Activated T-cell treated with anti-CD3 and anti-CD28 coated beads, Interleukin-2, amount 50 U/mL, for 72 hours (primary cell): ENCODE measurements around the gene DPYD. TPM values are rescaled to one million over a fixed set of nuclear protein-coding genes. Genes with fewer than 3 reads are reported as not detected.

Source experiments
- ATAC-seq, 2 donors: fragments of 150-1000 bp; cut with Tn5 transposase; replicated peaks in 1 of 2; 2 replicates each; pipeline ENCODE4 v1.10.0; 2021; ENCODE audit warnings: moderate library complexity in 2 of 2, mild to moderate bottlenecking in 1 of 2
- DNase-seq, 2 donors: peaks; one replicate each; pipeline ENCODE4 v3.0.0; 2021 to 2022; ENCODE audit warnings: mixed read lengths in 1 of 2
- H3K27ac Mint-ChIP-seq: one replicate; pipeline ENCODE4 v1.8.0; 2022; ENCODE audit warnings: mild to moderate bottlenecking, moderate library complexity, mixed read lengths
- H3K27me3 Mint-ChIP-seq: one replicate; pipeline ENCODE4 v1.8.0; 2022; ENCODE audit warnings: low read depth, mixed read lengths
- H3K36me3 Mint-ChIP-seq, 2 donors: one replicate each; pipeline ENCODE4 v1.8.0; 2022; ENCODE audit warnings: mixed read lengths in 2 of 2, mild to moderate bottlenecking in 1 of 2; ENCODE audit not compliant: insufficient read depth in 2 of 2
- H3K4me1 Mint-ChIP-seq: one replicate; pipeline ENCODE4 v1.8.0; 2022; ENCODE audit warnings: low read depth, mixed read lengths
- H3K4me3 Mint-ChIP-seq, 2 donors: one replicate each; pipeline ENCODE4 v1.8.0; 2022; ENCODE audit warnings: mild to moderate bottlenecking in 2 of 2, mixed read lengths in 2 of 2, moderate library complexity in 2 of 2
- H3K9me3 Mint-ChIP-seq, 2 donors: one replicate each; pipeline ENCODE4 v1.8.0; 2022; ENCODE audit warnings: mixed read lengths in 2 of 2
- total RNA-seq, 2 donors: library from RNA; stranded (reverse); gene quantifications; one replicate each; pipeline ENCODE4 v1.2.3, GENCODE V29; 2022

DPYD gene
- total RNA-seq, 2 donors from 2014 or later = 13.4 to 18.2 TPM

- ATAC-seq (no peak), DNase-seq (no peak)
- Mint-ChIP-seq H3K27ac (no peak overlapping the region), H3K4me3 (peak overlapping the region in 1 of 2 donors; percentile 38), H3K4me1 (peaks cover 42% of the 10 kb centered on the region), H3K36me3 (peaks cover 8 to 13% of the 10 kb centered on the region in 2 donors), H3K27me3 (no peaks in the 10 kb centered on the region), H3K9me3 (peaks cover 8% of the 10 kb centered on the region in 2 donors)
These were observed 19.7 kb downstream of the DPYD start for GRCh38 chr1:97901017-97901658.

- ATAC-seq (no peak), DNase-seq (no peak)
- Mint-ChIP-seq H3K36me3 (peaks cover 8 to 13% of the 10 kb centered on the region in 2 donors), H3K27me3 (no peaks in the 10 kb centered on the region), H3K27ac (no peak overlapping the region), H3K4me1 (peaks cover 34% of the 10 kb centered on the region), H3K9me3 (peaks cover 8 to 9% of the 10 kb centered on the region in 2 donors), H3K4me3 (no peak overlapping the region)
These were observed 21.9 kb downstream of the DPYD start for GRCh38 chr1:97898948-97899347.

- H3K36me3 Mint-ChIP-seq = peaks cover 8 to 13% of the 10 kb centered on the region in 2 donors
- no peaks in the 10 kb centered on the region for H3K27me3 Mint-ChIP-seq
- H3K9me3 Mint-ChIP-seq = peaks cover 8% of the 10 kb centered on the region in 2 donors
- DNase-seq (no peak), ATAC-seq (no peak)
- no peak overlapping the region for H3K27ac Mint-ChIP-seq
- H3K4me1 Mint-ChIP-seq = peaks cover 12% of the 10 kb centered on the region
- no peak overlapping the region for H3K4me3 Mint-ChIP-seq
These were observed 25.6 kb downstream of the DPYD start for GRCh38 chr1:97895278-97895677.

GRCh38 chr1:97893844-97894243 lies 27.0 kb downstream of the DPYD start:
- no peak overlapping the region for H3K4me3 Mint-ChIP-seq
- H3K9me3 Mint-ChIP-seq = peaks cover 7 to 8% of the 10 kb centered on the region in 2 donors
- no peak overlapping the region for H3K27ac Mint-ChIP-seq
- DNase-seq = no peak
- ATAC-seq = no peak
- H3K4me1 Mint-ChIP-seq = peaks cover 12% of the 10 kb centered on the region
- H3K27me3 Mint-ChIP-seq = no peaks in the 10 kb centered on the region
- peaks cover 8 to 11% of the 10 kb centered on the region in 2 donors for H3K36me3 Mint-ChIP-seq

- ATAC-seq (no peak), DNase-seq (no peak)
- H3K36me3 Mint-ChIP-seq = peaks cover 6 to 9% of the 10 kb centered on the region in 2 donors
- no peak overlapping the region for H3K4me3 Mint-ChIP-seq
- H3K9me3 Mint-ChIP-seq = peaks cover 2 to 9% of the 10 kb centered on the region in 2 donors
- no peak overlapping the region for H3K27ac Mint-ChIP-seq
- no peaks in the 10 kb centered on the region for H3K27me3 Mint-ChIP-seq
- peaks cover 9% of the 10 kb centered on the region for H3K4me1 Mint-ChIP-seq
These were observed 34.6 kb downstream of the DPYD start for GRCh38 chr1:97886199-97886598.

GRCh38 chr1:97883823-97884222 lies 37.0 kb downstream of the DPYD start:
- peaks cover 6 to 9% of the 10 kb centered on the region in 2 donors for H3K36me3 Mint-ChIP-seq

GRCh38 chr1:97877307-97877706 lies 43.5 kb downstream of the DPYD start:
- Mint-ChIP-seq H3K4me1 (peaks cover 8% of the 10 kb centered on the region), H3K9me3 (no peaks in the 10 kb centered on the region), H3K36me3 (peaks cover 0 to 4% of the 10 kb centered on the region in 2 donors), H3K4me3 (no peak overlapping the region), H3K27me3 (no peaks in the 10 kb centered on the region), H3K27ac (no peak overlapping the region)
- ATAC-seq (no peak), DNase-seq (no peak)

More at GRCh38 chr1:97883823-97884222, 37.0 kb downstream of the DPYD start:
- Mint-ChIP-seq H3K4me3 (no peak overlapping the region), H3K9me3 (peaks cover 2 to 8% of the 10 kb centered on the region in 2 donors), H3K27me3 (no peaks in the 10 kb centered on the region), H3K4me1 (peaks cover 9% of the 10 kb centered on the region), H3K27ac (no peak overlapping the region)
- no peak for ATAC-seq
- DNase-seq = no peak

GRCh38 chr1:97875996-97876395 lies 44.8 kb downstream of the DPYD start:
- H3K27ac Mint-ChIP-seq = no peak overlapping the region
- ATAC-seq (no peak), DNase-seq (no peak)
- H3K4me3 Mint-ChIP-seq = no peak overlapping the region
- peaks cover 0 to 4% of the 10 kb centered on the region in 2 donors for H3K36me3 Mint-ChIP-seq
- H3K4me1 Mint-ChIP-seq = peaks cover 8% of the 10 kb centered on the region
- no peaks in the 10 kb centered on the region for H3K9me3 Mint-ChIP-seq
- no peaks in the 10 kb centered on the region for H3K27me3 Mint-ChIP-seq

- Mint-ChIP-seq H3K36me3 (peaks cover 4 to 7% of the 10 kb centered on the region in 2 donors), H3K4me1 (peaks cover 2% of the 10 kb centered on the region), H3K27ac (no peak overlapping the region), H3K27me3 (no peaks in the 10 kb centered on the region), H3K4me3 (no peak overlapping the region), H3K9me3 (peaks cover 0 to 2% of the 10 kb centered on the region in 2 donors)
- no peak for DNase-seq
- no peak for ATAC-seq
These were observed 50.2 kb downstream of the DPYD start for GRCh38 chr1:97870589-97870988.

- DNase-seq (no peak), ATAC-seq (no peak)
- no peak overlapping the region for H3K27ac Mint-ChIP-seq
- peaks cover 13% of the 10 kb centered on the region for H3K4me1 Mint-ChIP-seq
- H3K36me3 Mint-ChIP-seq = peaks cover 4 to 7% of the 10 kb centered on the region in 2 donors
- H3K4me3 Mint-ChIP-seq = no peak overlapping the region
- peaks cover 0 to 2% of the 10 kb centered on the region in 2 donors for H3K9me3 Mint-ChIP-seq
- no peaks in the 10 kb centered on the region for H3K27me3 Mint-ChIP-seq
These were observed 51.4 kb downstream of the DPYD start for GRCh38 chr1:97869441-97869840.

GRCh38 chr1:97867127-97867526 lies 53.7 kb downstream of the DPYD start:
- no peak overlapping the region for H3K27ac Mint-ChIP-seq
- peaks cover 21% of the 10 kb centered on the region for H3K4me1 Mint-ChIP-seq
- H3K9me3 Mint-ChIP-seq = peaks cover 0 to 2% of the 10 kb centered on the region in 2 donors
- no peak overlapping the region for H3K4me3 Mint-ChIP-seq
- DNase-seq (no peak), ATAC-seq (peak in 1 of 2 donors; percentile 49)
- peaks cover 4 to 7% of the 10 kb centered on the region in 2 donors for H3K36me3 Mint-ChIP-seq
- H3K27me3 Mint-ChIP-seq = no peaks in the 10 kb centered on the region

GRCh38 chr1:97864615-97865014 lies 56.2 kb downstream of the DPYD start:
- H3K36me3 Mint-ChIP-seq = peaks cover 4 to 7% of the 10 kb centered on the region in 2 donors
- no peak for ATAC-seq
- H3K9me3 Mint-ChIP-seq = peaks cover 0 to 2% of the 10 kb centered on the region in 2 donors
- no peak for DNase-seq
- H3K4me3 Mint-ChIP-seq = peak overlapping the region in 1 of 2 donors; percentile 43
- H3K27me3 Mint-ChIP-seq = no peaks in the 10 kb centered on the region
- peaks cover 21% of the 10 kb centered on the region for H3K4me1 Mint-ChIP-seq
- no peak overlapping the region for H3K27ac Mint-ChIP-seq

GRCh38 chr1:97853221-97853620 lies 67.6 kb downstream of the DPYD start:
- no peak for ATAC-seq
- H3K4me3 Mint-ChIP-seq = no peak overlapping the region
- H3K36me3 Mint-ChIP-seq = no peaks in the 10 kb centered on the region
- H3K27ac Mint-ChIP-seq = no peak overlapping the region
- no peaks in the 10 kb centered on the region for H3K9me3 Mint-ChIP-seq
- H3K4me1 Mint-ChIP-seq = peaks cover 22% of the 10 kb centered on the region
- DNase-seq = no peak
- no peaks in the 10 kb centered on the region for H3K27me3 Mint-ChIP-seq
